GM18873 (cell line): ENCODE results near the gene TMEM225B.
"Not testable (repeated sequence)": the region's sequence is repeated elsewhere in the genome, so short reads cannot be mapped to it uniquely, and the experiment has no call there.

Source experiments
- ATAC-seq: cut with Tn5 transposase; IDR thresholded peaks from one replicate; pipeline ENCODE4 v1.9.1; 2021; ENCODE audit warnings: mild to moderate bottlenecking, moderate library complexity, moderate number of reproducible peaks; ENCODE audit not compliant: unreplicated experiment, low FRiP score

The TMEM225B gene

DNA sequence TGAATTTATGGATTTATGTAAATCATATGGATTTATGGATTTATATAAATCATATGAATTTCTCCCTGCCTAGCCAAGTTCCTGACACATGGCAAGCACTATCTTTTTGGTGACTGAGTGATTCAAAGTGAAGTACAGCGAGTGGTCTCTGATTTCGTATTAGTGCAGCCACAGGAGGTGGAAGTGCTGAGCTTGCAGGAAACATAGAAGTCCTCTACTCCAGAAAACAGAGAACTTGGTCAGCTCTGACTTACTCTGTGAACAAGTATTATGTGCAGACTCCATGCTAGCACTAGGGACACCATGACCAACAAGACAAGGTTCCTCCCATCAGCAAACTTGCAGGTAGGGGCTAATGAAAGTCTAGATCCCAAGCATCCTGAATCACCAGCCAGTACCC lies 53.2 kb downstream of the TMEM225B start:
- no peak for ATAC-seq

DNA sequence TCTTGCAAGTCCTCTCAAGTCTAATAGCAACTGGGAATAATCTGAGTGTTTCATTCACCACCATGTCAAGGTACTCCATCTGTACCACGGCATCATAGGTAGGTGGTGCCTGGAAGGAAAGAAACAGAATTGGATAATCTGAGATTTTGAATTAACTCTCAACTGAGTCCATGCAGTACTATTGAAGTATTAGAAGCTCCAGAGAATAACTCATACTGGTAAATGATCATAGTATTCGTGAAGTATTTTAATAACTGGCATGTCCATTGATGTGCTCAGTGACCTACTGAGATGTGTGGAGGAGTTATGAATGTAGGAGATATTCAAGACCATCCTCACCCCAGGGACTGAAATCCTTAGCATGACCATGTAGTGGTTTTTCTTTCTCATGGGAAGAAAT lies 54.6 kb downstream of the TMEM225B start:
- no peak for ATAC-seq

DNA sequence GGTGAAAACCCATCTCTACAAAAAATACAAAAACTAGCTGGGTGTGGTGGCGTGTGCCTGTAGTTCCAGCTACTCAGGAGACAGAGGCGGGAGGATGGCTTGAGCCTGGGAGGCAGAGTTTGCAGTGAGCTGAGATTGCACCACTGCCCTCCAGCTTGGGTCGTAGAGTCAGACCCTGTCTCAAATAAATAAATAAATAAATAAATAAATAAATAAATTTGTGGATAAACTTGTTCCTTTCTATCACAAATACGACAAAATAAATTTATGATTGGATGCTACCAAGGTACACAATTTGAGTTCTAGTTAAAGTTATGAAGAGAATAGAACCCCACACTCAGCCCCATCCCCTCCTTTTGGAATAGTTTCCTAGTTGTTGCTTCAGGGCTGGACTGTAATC lies 55.2 kb downstream of the TMEM225B start:
- ATAC-seq, result not testable (repeated sequence)

DNA sequence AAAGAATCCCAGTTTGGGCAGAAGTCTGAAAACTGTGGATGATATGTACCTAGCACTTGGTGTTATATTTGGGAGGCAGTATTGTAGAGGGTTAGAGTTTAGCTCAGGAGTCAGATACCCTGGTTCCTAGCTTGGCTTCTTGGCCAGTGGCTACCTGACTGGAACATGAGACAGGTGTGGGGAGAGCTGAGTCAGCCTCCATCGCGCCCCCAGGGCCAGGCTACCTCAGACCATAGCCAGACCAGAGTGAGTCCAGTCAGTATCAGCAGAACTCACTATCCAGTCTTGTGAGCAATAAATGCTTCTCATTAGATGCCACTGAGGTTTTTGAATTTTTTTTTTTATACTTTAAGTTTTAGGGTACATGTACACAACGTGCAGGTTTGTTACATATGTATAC lies 55.7 kb downstream of the TMEM225B start:
- ATAC-seq, result no peak

DNA sequence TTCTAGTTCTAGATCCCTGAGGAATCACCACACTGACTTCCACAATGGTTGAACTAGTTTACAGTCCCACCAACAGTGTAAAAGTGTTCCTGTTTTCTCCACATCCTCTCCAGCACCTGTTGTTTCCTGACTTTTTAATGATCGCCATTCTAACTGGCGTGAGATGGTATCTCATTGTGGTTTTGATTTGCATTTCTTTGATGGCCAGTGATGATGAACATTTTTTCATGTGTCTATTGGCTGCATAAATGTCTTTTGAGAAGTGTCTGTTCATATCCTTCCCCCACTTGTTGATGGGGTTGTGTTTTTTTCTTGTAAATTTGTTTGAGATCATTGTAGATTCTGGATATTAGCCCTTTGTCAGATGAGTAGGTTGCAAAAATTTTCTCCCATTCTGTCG lies 56.6 kb downstream of the TMEM225B start:
- not testable (repeated sequence) for ATAC-seq

DNA sequence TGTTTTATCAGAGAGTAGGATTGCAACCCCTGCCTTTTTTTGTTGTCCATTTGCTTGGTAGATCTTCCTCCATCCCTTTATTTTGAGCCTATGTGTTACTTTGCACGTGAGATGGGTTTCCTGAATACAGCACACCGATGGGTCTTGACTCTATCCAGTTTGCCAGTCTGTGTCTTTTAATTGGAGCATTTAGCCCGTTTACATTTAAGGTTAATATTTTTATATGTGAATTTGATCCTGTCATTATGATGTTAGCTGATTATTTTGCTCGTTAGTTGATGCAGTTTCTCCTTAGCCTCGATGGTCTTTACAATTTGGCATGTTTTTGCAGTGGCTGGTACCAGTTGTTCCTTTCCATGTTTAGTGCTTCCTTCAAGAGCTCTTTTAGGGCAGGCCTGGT lies 59.8 kb downstream of the TMEM225B start:
- not testable (repeated sequence) for ATAC-seq
